GM18858 (cell line): ENCODE results near the gene TCHH.
"Not testable (repeated sequence)": the region's sequence is repeated elsewhere in the genome, so short reads cannot be mapped to it uniquely, and the experiment has no call there.

Experiments
- ATAC-seq: cut with Tn5 transposase; IDR thresholded peaks from one replicate; pipeline ENCODE4 v1.9.1; 2021; ENCODE audit not compliant: unreplicated experiment

Gene TCHH

GRCh38 chr1:152115344-152115743 lies at the start of gene TCHH:
TCHH (minus strand) TSS chr1:152115444; CDS start chr1:152114080, 1,364 bp downstream.
- no peak for ATAC-seq

- no peak for ATAC-seq
Observed at GRCh38 chr1:152164517-152165136, 49.4 kb upstream of the TCHH start.

GRCh38 chr1:152162792-152163463 lies 47.7 kb upstream of the TCHH start:
- ATAC-seq, result no peak

GRCh38 chr1:152160576-152160975 lies 45.3 kb upstream of the TCHH start:
- no peak for ATAC-seq

- ATAC-seq, result no peak
Observed at GRCh38 chr1:152159144-152159543, 43.9 kb upstream of the TCHH start, which contains the start of gene RPTN. RPTN (minus strand) TSS chr1:152159228; CDS start chr1:152157889, 1,339 bp downstream.

GRCh38 chr1:152153996-152154395 lies 38.8 kb upstream of the TCHH start:
- no peak for ATAC-seq

- no peak for ATAC-seq
Observed at GRCh38 chr1:152151646-152152045, 36.4 kb upstream of the TCHH start.

GRCh38 chr1:152148981-152149380 lies 33.7 kb upstream of the TCHH start:
- no peak for ATAC-seq

GRCh38 chr1:152148051-152148450 lies 32.8 kb upstream of the TCHH start:
- no peak for ATAC-seq

GRCh38 chr1:152145769-152146168 lies 30.5 kb upstream of the TCHH start:
- ATAC-seq, result no peak

- not testable (repeated sequence) for ATAC-seq
Observed at GRCh38 chr1:152144674-152145183, 29.5 kb upstream of the TCHH start.

- no peak for ATAC-seq
Observed at GRCh38 chr1:152143150-152143887, 28.1 kb upstream of the TCHH start.

- no peak for ATAC-seq
Observed at GRCh38 chr1:152141971-152142584, 26.8 kb upstream of the TCHH start.

- ATAC-seq, result no peak
Observed at GRCh38 chr1:152137215-152137614, 22.0 kb upstream of the TCHH start.

GRCh38 chr1:152130186-152130585 lies 14.9 kb upstream of the TCHH start:
- ATAC-seq, result no peak

GRCh38 chr1:152127673-152128072 lies 12.4 kb upstream of the TCHH start:
- no peak for ATAC-seq

GRCh38 chr1:152125834-152126443 lies 10.7 kb upstream of the TCHH start:
- ATAC-seq, result no peak

- no peak for ATAC-seq
Observed at GRCh38 chr1:152118915-152119314, 3.7 kb upstream of the TCHH start.

GRCh38 chr1:152112885-152113432 lies 2.3 kb downstream of the TCHH start:
- no peak for ATAC-seq

GRCh38 chr1:152112101-152112884 lies 3.0 kb downstream of the TCHH start:
- no peak for ATAC-seq
